Kidney (tissue), 14 donors: Measurements from ENCODE around the gene HNRNPF. TPM values are rescaled to one million over a fixed set of nuclear protein-coding genes. Genes with fewer than 3 reads are reported as not detected.
"Not testable (repeated sequence)": the region's sequence is repeated elsewhere in the genome, so short reads cannot be mapped to it uniquely, and the experiment has no call there.

Experiments
- DNase-seq, 5 donors: peaks; one replicate each; pipeline ENCODE4 v3.0.0-alpha.2; 2013 to 2020
- FAIRE-seq: peaks from 2 replicates; lab custom pipeline; 2012; peaks lifted over from hg19 to GRCh38; lab: Jason Lieb, UNC
- H3K27ac ChIP-seq, 2 donors: one replicate each; pipeline ENCODE4 v1.7.0; 2013; ENCODE audit warnings: low read depth in 2 of 2, low read length in 2 of 2, inconsistent platforms in 1 of 2
- H3K27me3 ChIP-seq: one replicate; pipeline ENCODE4 v1.7.1; 2013; ENCODE audit warnings: low read length, inconsistent platforms; ENCODE audit not compliant: control insufficient read depth, insufficient read depth
- H3K36me3 ChIP-seq, 3 donors: one replicate each; pipeline versions ENCODE4 v1.7.0 to v1.7.1; 2013; ENCODE audit warnings: low read length in 3 of 3, control low read depth in 1 of 3, inconsistent platforms in 1 of 3; ENCODE audit not compliant: insufficient read depth in 3 of 3, control insufficient read depth in 2 of 3
- H3K4me1 ChIP-seq, 3 donors: one replicate each; pipeline versions ENCODE4 v1.7.0 to v1.7.1; 2013; ENCODE audit warnings: low read length in 3 of 3, inconsistent platforms in 1 of 3, low read depth in 1 of 3; ENCODE audit not compliant: control insufficient read depth in 2 of 3, insufficient read depth in 2 of 3
- H3K4me3 ChIP-seq, 3 donors: one replicate each; pipeline versions ENCODE4 v1.7.0 to v1.8.1; 2013; ENCODE audit warnings: low read length in 3 of 3, control low read depth in 1 of 3, inconsistent platforms in 1 of 3
- H3K9ac ChIP-seq, 3 donors: one replicate each; pipeline versions ENCODE4 v1.7.0 to v1.7.1; 2013; ENCODE audit warnings: low read length in 3 of 3, control low read depth in 1 of 3, inconsistent platforms in 1 of 3
- H3K9me3 ChIP-seq, 3 donors: one replicate each; pipeline versions ENCODE4 v1.7.0 to v1.7.1; 2013; ENCODE audit warnings: low read length in 3 of 3, control low read depth in 1 of 3, inconsistent platforms in 1 of 3; ENCODE audit not compliant: control insufficient read depth in 2 of 3, insufficient read depth in 1 of 3
- intact Hi-C: fragments of 100-400 bp; cut with DNase I; formaldehyde crosslinking; loops from one replicate; pipeline ENCODE4 v1.11.1; 2022
- polyA plus RNA-seq: library from polyadenylated mRNA; stranded (reverse); fragments of 350-450 nt; fragmentation: Illumina TruSeq; extraction: RNeasy Lipid Tissue Mini Kit (QIAGEN cat#74804); gene quantifications from one replicate; pipeline ENCODE4 v1.2.3, GENCODE V29; 2014; ENCODE audit warnings: low read depth, low replicate concordance; ENCODE audit not compliant: insufficient read depth
- total RNA-seq: library from RNA; stranded (reverse); fragmentation: NEBNext Ultra II Directional; extraction: Animal tissue kit (Norgen Biotek cat#: 25700); gene quantifications from one replicate; pipeline ENCODE4 v1.2.1, GENCODE V29; 2021
- TF ChIP-seq, protein P1 (sequence below): IDR thresholded peaks from 3 replicates; pipeline ENCODE4 v1.5.1; 2012; ENCODE audit warnings: mild to moderate bottlenecking, moderate library complexity, borderline replicate concordance; ENCODE audit not compliant: insufficient read depth; ENCODE audit errors: extremely low read depth
- donor health status: control.
- donor health status: control.
- donor health status: control.
- donor health status: control.
- donor health status: control.
- donor health status: DM: yes; HTN: yes; CAD: no.
- donor health status: Normal renal cell carcinoma (clear cell type).

HNRNPF gene
- total and polyA plus RNA-seq, 2 donors from 2014 or later, result 74.0 to 190 TPM

DNA sequence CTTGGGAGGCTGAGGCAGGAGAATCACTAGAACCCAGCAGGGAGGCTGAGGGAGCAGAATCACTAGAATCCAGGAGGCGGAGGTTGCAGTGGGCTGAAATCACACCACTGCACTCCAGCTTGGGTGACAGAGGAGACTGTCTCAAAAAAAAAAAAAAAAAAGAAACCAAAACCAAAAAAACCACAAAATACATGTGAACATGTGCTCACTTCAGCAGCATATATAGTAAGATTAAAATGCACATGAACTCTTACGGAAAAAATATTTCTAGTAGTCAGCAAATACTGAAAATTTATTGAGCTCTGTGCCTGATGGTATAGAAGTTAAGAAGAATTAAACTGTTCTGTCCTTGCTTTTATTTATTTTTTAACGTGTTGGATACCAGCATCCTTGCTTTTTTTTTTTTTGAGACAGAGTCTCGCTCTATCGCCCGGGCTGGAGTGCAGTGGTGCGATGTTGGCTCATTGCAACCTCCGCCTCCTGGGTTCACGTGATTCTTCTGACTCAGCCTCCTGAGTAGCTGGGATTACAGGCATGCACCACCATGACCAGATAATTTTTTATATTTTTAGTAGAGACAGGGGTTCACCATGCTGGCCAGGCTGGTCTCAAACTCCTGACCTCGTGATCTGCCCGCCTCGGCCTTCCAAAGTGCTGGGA is 18.3 kb upstream of the HNRNPF start:
- intact Hi-C loops, result no loop called here
- FAIRE-seq, result no peak
- TF ChIP-seq, protein P1, sequence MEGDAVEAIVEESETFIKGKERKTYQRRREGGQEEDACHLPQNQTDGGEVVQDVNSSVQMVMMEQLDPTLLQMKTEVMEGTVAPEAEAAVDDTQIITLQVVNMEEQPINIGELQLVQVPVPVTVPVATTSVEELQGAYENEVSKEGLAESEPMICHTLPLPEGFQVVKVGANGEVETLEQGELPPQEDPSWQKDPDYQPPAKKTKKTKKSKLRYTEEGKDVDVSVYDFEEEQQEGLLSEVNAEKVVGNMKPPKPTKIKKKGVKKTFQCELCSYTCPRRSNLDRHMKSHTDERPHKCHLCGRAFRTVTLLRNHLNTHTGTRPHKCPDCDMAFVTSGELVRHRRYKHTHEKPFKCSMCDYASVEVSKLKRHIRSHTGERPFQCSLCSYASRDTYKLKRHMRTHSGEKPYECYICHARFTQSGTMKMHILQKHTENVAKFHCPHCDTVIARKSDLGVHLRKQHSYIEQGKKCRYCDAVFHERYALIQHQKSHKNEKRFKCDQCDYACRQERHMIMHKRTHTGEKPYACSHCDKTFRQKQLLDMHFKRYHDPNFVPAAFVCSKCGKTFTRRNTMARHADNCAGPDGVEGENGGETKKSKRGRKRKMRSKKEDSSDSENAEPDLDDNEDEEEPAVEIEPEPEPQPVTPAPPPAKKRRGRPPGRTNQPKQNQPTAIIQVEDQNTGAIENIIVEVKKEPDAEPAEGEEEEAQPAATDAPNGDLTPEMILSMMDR, result no peak

DNA sequence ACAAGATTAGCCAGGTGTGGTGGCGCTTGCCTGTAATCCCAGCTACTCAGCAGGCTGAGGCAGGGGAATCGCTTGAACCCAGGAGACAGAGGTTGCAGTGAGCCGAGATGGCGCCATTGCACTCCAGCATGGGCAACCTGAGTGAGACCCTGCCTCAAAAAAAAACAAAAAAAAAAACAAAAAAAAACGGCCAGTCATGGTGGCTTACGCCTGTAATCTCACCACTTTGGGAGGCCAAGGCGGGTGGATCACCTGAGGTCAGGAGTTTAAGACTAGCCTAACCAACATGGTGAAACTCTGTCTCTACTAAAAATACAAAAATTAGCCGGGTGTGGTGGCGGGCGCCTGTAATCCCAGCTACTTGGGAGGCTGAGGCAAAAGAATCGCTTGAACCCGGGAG is 17.5 kb upstream of the HNRNPF start:
- H3K9me3 ChIP-seq, FAIRE-seq, H3K4me1 ChIP-seq, intact Hi-C loops, H3K36me3 ChIP-seq, H3K27me3 ChIP-seq, H3K4me3 ChIP-seq, H3K27ac ChIP-seq, DNase-seq, H3K9ac ChIP-seq: not testable (repeated sequence)

More for the DNA sequence above, 18.3 kb upstream of the HNRNPF start:
- H3K27ac ChIP-seq, result no peak overlapping the region
- H3K27me3 ChIP-seq, result no peaks in the 10 kb centered on the region
- H3K9me3 ChIP-seq, result no peaks in the 10 kb centered on the region
- no peak for DNase-seq
- H3K9ac ChIP-seq, result no peak overlapping the region
- H3K4me1 ChIP-seq, result no peaks in the 10 kb centered on the region
- H3K4me3 ChIP-seq, result no peak overlapping the region
- no peaks in the 10 kb centered on the region for H3K36me3 ChIP-seq

DNA sequence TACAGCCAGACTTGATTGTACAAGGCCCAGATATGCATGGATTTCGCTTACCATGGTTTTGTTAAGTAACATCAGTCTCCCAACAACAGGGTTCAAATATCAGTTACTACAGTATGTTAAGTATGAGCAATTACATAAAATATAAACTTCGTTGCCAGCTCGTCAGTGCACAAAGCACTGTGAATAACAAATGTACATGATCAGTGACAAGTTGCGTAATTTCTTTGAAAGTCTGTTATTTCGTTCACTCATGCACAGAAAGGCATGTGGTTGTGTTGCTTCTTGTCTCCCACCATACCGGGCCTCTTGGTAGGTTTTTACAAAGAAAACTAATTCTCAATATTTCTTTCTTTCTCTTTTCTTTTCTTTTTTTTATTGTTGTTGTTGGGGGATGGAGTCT is 15.4 kb upstream of the HNRNPF start:
- FAIRE-seq (no peak), DNase-seq (no peak)
- Histone ChIP-seq H3K9ac (no peak overlapping the region), H3K27me3 (no peaks in the 10 kb centered on the region), H3K4me1 (peaks cover 0 to 3% (median 0%) of the 10 kb centered on the region in 3 donors), H3K36me3 (no peaks in the 10 kb centered on the region), H3K4me3 (no peak overlapping the region), H3K9me3 (no peaks in the 10 kb centered on the region), H3K27ac (no peak overlapping the region)
- intact Hi-C loops, result no loop called here
- TF ChIP-seq, protein P1, result no peak

DNA sequence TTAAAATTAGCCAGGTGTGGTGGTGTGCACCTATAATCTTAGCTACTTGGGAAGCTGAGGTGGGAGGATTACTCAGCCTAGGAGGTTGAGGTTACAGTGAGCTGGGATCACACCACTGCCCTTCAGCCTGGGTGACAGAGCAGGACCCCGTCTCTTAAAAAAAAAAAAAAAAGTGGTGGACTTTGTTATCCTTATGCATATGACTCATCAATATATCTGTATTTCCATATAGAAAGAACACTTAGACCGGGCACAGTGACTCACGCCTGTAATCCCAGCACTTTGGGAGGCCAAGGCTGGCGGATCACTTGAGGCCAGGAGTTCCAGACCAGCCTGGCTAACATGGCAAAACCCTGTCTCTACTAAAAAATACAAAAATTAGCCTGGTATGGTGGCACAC is 13.0 kb upstream of the HNRNPF start:
- intact Hi-C loops, H3K9me3 ChIP-seq, H3K9ac ChIP-seq, DNase-seq, FAIRE-seq, H3K4me1 ChIP-seq, H3K4me3 ChIP-seq, H3K27ac ChIP-seq, H3K27me3 ChIP-seq, H3K36me3 ChIP-seq: not testable (repeated sequence)
